Astrocyte (in vitro differentiated cells and primary cell): Measurements from ENCODE around the gene KIF2A. TPM values are rescaled to one million over a fixed set of nuclear protein-coding genes. Genes with fewer than 3 reads are reported as not detected.

Source experiments
- DNase-seq: peaks from one replicate; pipeline ENCODE4 v3.0.0-alpha.2; 2010; ENCODE audit warnings: low read depth
- FAIRE-seq: peaks from 2 replicates; lab custom pipeline; 2011; peaks lifted over from hg19 to GRCh38; lab: Jason Lieb, UNC
- H2AFZ ChIP-seq: 2 replicates; pipeline ENCODE4 v1.6.0; 2012; ENCODE audit warnings: low read depth, low read length, inconsistent platforms
- H3K27ac ChIP-seq: 2 replicates; pipeline ENCODE4 v1.5.1; 2011; ENCODE audit warnings: low read depth, low read length, inconsistent platforms
- H3K27me3 ChIP-seq: 2 replicates; pipeline ENCODE4 v1.6.0; 2011; ENCODE audit warnings: low read length, inconsistent platforms; ENCODE audit not compliant: insufficient read depth
- H3K36me3 ChIP-seq: 2 replicates; pipeline ENCODE4 v1.5.1; 2011; ENCODE audit warnings: low read length, inconsistent platforms; ENCODE audit not compliant: insufficient read depth
- H3K4me1 ChIP-seq: 2 replicates; pipeline ENCODE4 v1.5.1; 2011; ENCODE audit warnings: low read length, inconsistent platforms; ENCODE audit not compliant: insufficient read depth
- H3K4me2 ChIP-seq: 2 replicates; pipeline ENCODE4 v1.6.0; 2012; ENCODE audit warnings: low read length, inconsistent platforms
- H3K4me3 ChIP-seq: 2 replicates; pipeline ENCODE4 v1.5.1; 2011; ENCODE audit warnings: low read depth, mild to moderate bottlenecking, low read length, inconsistent platforms; ENCODE audit not compliant: insufficient read depth
- H3K79me2 ChIP-seq: 2 replicates; pipeline ENCODE4 v1.6.0; 2012; ENCODE audit warnings: mild to moderate bottlenecking, low read length, inconsistent platforms; ENCODE audit not compliant: insufficient read depth
- H3K9ac ChIP-seq: 2 replicates; pipeline ENCODE4 v1.6.0; 2012; ENCODE audit warnings: mild to moderate bottlenecking, low read length, inconsistent platforms
- H3K9me3 ChIP-seq: 2 replicates; pipeline ENCODE4 v1.5.1; 2012; ENCODE audit warnings: low read depth, mild to moderate bottlenecking, low read length, inconsistent platforms; ENCODE audit not compliant: insufficient read depth
- H4K20me1 ChIP-seq: 2 replicates; pipeline ENCODE4 v1.6.0; 2012; ENCODE audit warnings: low read length, inconsistent platforms; ENCODE audit not compliant: insufficient read depth
- H3K27ac Mint-ChIP-seq: one replicate; pipeline ENCODE4 v1.8.0; 2021; ENCODE audit warnings: mild to moderate bottlenecking, mixed read lengths; ENCODE audit not compliant: unreplicated experiment
- H3K27me3 Mint-ChIP-seq: one replicate; pipeline ENCODE4 v1.8.0; 2021; ENCODE audit warnings: low read depth, mixed read lengths; ENCODE audit not compliant: unreplicated experiment
- H3K36me3 Mint-ChIP-seq: one replicate; pipeline ENCODE4 v1.8.0; 2021; ENCODE audit warnings: low read depth, mixed read lengths; ENCODE audit not compliant: unreplicated experiment
- H3K4me1 Mint-ChIP-seq: one replicate; pipeline ENCODE4 v1.8.0; 2021; ENCODE audit warnings: low read depth, mixed read lengths; ENCODE audit not compliant: unreplicated experiment
- H3K4me3 Mint-ChIP-seq: one replicate; pipeline ENCODE4 v1.8.0; 2021; ENCODE audit warnings: mild to moderate bottlenecking, moderate library complexity, mixed read lengths; ENCODE audit not compliant: unreplicated experiment
- H3K9me3 Mint-ChIP-seq: one replicate; pipeline ENCODE4 v1.8.0; 2021; ENCODE audit warnings: mild to moderate bottlenecking, mixed read lengths; ENCODE audit not compliant: unreplicated experiment
- EZH2 ChIP-seq: IDR thresholded peaks from 2 replicates; pipeline ENCODE4 v1.6.1; 2012; ENCODE audit warnings: mild to moderate bottlenecking, low read length, inconsistent platforms; ENCODE audit not compliant: insufficient read depth
- total RNA-seq: library from RNA; stranded (reverse); gene quantifications from 2 replicates; pipeline ENCODE4 v1.2.1, GENCODE V29; 2021
- TF ChIP-seq, protein P1 (sequence below): IDR thresholded peaks from 2 replicates; pipeline ENCODE4 v1.5.1; 2011; ENCODE audit warnings: low read depth, mild to moderate bottlenecking, inconsistent platforms, low read length, moderate library complexity; ENCODE audit not compliant: insufficient read depth

Gene KIF2A
- total RNA-seq, 1 donor from 2014 or later, result 79.1 TPM

DNA sequence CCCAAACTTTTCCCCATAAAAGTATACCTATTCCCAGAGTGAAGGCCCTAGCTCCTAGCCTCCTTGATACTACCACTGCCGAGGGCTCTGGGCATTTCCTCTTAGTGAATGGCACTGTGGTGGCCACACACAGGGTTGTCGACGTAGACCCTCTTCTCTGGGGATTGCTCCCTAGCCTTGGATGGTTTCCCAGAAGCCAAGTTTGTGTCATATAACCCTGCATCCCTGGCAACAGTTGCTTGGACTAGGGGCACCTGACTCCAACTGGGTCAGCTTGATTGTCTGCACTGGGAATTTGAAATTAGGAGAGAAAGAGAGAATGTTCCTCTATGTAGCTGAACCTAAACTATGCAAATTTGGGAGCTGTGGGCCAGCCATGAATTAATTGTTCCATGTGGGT is 32.3 kb upstream of the KIF2A start:
- FAIRE-seq, result no peak
- Histone ChIP-seq H2AFZ (no peak overlapping the region), H3K4me2 (no peak overlapping the region)

DNA sequence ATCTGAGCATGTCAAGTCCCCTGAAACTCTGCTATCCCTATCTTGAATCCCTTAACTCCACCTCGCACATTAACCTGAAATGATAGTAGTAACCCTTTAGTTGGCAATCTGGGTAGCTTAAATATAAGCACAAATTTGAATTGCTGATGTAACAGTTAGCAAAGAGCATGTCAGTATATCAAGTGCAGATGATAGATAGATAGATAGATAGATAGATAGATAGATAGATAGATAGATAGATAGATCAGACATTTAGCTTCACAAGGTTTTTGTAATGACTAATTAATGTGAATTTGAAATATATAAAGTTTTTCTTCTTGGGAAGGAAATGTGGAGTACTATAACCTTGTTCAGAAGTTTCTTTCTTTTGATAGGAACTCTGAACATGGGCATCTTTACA is 30.4 kb upstream of the KIF2A start:
- Mint-ChIP-seq H3K9me3 (peaks cover 2% of the 10 kb centered on the region), H3K4me1 (peaks cover 5% of the 10 kb centered on the region), H3K27me3 (no peaks in the 10 kb centered on the region), H3K4me3 (no peak overlapping the region), H3K27ac (no peak overlapping the region), H3K36me3 (no peaks in the 10 kb centered on the region)
- Histone ChIP-seq H4K20me1 (no peaks in the 10 kb centered on the region), H2AFZ (no peak overlapping the region), H3K9ac (no peak overlapping the region), H3K27me3 (no peaks in the 10 kb centered on the region), H3K4me3 (no peak overlapping the region), H3K4me1 (peaks cover 5% of the 10 kb centered on the region), H3K4me2 (no peak overlapping the region), H3K79me2 (no peaks in the 10 kb centered on the region), H3K9me3 (no peaks in the 10 kb centered on the region), H3K27ac (no peak overlapping the region), H3K36me3 (no peaks in the 10 kb centered on the region)
- DNase-seq, result no peak
- no peak for TF ChIP-seq EZH2
- TF ChIP-seq, protein P1, sequence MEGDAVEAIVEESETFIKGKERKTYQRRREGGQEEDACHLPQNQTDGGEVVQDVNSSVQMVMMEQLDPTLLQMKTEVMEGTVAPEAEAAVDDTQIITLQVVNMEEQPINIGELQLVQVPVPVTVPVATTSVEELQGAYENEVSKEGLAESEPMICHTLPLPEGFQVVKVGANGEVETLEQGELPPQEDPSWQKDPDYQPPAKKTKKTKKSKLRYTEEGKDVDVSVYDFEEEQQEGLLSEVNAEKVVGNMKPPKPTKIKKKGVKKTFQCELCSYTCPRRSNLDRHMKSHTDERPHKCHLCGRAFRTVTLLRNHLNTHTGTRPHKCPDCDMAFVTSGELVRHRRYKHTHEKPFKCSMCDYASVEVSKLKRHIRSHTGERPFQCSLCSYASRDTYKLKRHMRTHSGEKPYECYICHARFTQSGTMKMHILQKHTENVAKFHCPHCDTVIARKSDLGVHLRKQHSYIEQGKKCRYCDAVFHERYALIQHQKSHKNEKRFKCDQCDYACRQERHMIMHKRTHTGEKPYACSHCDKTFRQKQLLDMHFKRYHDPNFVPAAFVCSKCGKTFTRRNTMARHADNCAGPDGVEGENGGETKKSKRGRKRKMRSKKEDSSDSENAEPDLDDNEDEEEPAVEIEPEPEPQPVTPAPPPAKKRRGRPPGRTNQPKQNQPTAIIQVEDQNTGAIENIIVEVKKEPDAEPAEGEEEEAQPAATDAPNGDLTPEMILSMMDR, result no peak
- no peak for FAIRE-seq

More for the DNA sequence above, 32.3 kb upstream of the KIF2A start:
- no peak overlapping the region for H3K27ac ChIP-seq
- H3K4me1 Mint-ChIP-seq, result peaks cover 5% of the 10 kb centered on the region
- H3K36me3 Mint-ChIP-seq, result no peaks in the 10 kb centered on the region
- no peaks in the 10 kb centered on the region for H3K36me3 ChIP-seq
- H3K9me3 Mint-ChIP-seq, result peaks cover 2% of the 10 kb centered on the region
- H3K27me3 ChIP-seq, result no peaks in the 10 kb centered on the region
- peaks cover 5% of the 10 kb centered on the region for H3K4me1 ChIP-seq
- H3K27ac Mint-ChIP-seq, result no peak overlapping the region
- no peak overlapping the region for H3K4me3 ChIP-seq
- no peaks in the 10 kb centered on the region for H3K27me3 Mint-ChIP-seq
- TF ChIP-seq, protein P1, result no peak
- TF ChIP-seq EZH2, result no peak
- no peak overlapping the region for H3K4me3 Mint-ChIP-seq
- no peaks in the 10 kb centered on the region for H4K20me1 ChIP-seq
- H3K79me2 ChIP-seq, result no peaks in the 10 kb centered on the region
- DNase-seq, result no peak
- no peaks in the 10 kb centered on the region for H3K9me3 ChIP-seq
- no peak overlapping the region for H3K9ac ChIP-seq

DNA sequence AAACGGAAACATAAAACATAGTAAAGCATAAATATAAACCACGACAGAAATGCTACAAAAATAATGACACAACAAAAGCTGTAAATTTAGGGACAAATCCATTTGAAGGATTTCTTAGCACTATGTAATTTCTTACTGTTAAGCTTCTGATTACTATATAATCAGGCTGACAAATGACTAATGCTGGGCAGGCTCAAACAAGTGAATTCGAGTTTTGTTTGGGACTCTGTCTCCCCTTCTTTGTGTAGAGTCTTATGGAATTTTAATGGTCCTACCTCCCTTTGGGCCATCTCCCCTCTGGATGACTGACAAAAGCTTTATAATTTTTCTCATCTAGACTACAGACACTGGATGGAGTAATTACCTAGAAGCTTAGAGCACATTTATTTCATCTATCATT is 24.6 kb upstream of the KIF2A start:
- Histone ChIP-seq H4K20me1 (no peaks in the 10 kb centered on the region), H3K4me2 (no peak overlapping the region), H3K27me3 (peaks cover 2% of the 10 kb centered on the region), H3K9me3 (no peaks in the 10 kb centered on the region), H2AFZ (no peak overlapping the region), H3K27ac (no peak overlapping the region), H3K79me2 (no peaks in the 10 kb centered on the region), H3K9ac (no peak overlapping the region), H3K4me3 (no peak overlapping the region), H3K36me3 (no peaks in the 10 kb centered on the region), H3K4me1 (peaks cover 5% of the 10 kb centered on the region)
- TF ChIP-seq, protein P1, result no peak
- TF ChIP-seq EZH2, result no peak
- Mint-ChIP-seq H3K36me3 (no peaks in the 10 kb centered on the region), H3K27ac (no peak overlapping the region), H3K4me1 (peaks cover 5% of the 10 kb centered on the region), H3K9me3 (peaks cover 8% of the 10 kb centered on the region), H3K4me3 (no peak overlapping the region), H3K27me3 (peaks cover 3% of the 10 kb centered on the region)
- FAIRE-seq (no peak), DNase-seq (no peak)
